GM18502 (cell line): Measurements from ENCODE around the gene SRGAP2B.
"Not testable (repeated sequence)": the region's sequence is repeated elsewhere in the genome, so short reads cannot be mapped to it uniquely, and the experiment has no call there.

Experiments
- ATAC-seq: cut with Tn5 transposase; IDR thresholded peaks from one replicate; pipeline ENCODE4 v1.9.1; 2021; ENCODE audit warnings: mild to moderate bottlenecking; ENCODE audit not compliant: unreplicated experiment, poor library complexity

SRGAP2B gene

GRCh38 chr1:144917154-144918026 lies 177.7 kb downstream of the SRGAP2B start:
- ATAC-seq = not testable (repeated sequence)

DNA sequence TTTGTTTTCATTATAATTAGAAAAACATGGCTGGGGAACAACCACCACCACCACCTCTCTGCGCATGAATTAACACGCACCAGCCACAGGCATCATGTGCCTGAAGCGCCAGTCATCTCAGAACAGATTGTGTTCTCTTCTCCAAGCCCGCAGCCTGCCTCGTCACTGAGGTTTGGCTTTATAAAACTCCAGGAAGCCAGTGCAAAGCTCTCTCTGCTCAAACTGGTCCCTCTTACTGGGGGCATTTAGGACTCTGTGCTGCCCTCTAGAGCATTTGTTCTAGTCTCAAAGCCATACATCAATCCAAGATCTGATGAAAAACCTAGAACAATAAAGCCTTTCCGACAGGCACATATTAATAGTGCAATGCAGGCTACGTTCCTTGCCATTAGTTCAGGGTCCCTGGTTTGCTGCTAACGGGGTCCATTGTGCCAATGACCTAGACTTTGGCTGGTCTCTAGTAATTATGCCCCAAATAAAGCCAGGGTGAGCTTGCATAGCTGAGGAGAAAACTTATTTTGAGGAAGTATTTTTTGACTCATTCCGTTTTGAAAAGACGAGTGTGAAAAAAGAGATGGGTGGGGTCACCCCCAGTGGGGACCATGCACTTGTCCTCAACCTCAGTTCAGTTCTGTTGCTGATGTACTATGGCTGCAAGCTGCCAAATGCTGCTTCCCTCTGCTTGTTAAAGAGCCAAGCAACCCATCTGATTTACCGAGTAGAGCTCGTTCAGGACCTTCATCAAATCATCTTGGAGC lies 181.0 kb downstream of the SRGAP2B start:
- peak; percentile 52 for ATAC-seq

DNA sequence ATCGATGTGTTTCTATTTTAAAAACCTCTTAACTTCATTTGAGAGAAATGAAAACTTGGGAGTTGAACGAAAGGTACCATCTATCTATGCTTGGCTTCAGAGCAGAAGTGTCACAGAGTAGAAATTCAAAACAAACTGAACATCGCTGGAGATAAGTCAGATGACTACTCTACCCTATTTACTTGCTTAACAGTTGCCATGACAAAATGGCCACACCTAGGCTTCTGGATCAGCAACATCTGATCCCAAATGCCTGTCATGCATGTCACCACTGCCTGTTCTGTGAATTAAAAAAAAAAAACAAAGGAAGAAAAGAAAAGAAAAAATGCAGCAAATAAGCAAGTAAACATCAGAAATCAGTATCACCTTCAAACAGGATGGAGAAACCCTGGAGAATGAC lies 181.7 kb downstream of the SRGAP2B start:
- ATAC-seq = not testable (repeated sequence)

GRCh38 chr1:144910729-144911128 lies 184.4 kb downstream of the SRGAP2B start:
- ATAC-seq = not testable (repeated sequence)

GRCh38 chr1:144900841-144901240 lies 194.3 kb downstream of the SRGAP2B start:
- ATAC-seq = not testable (repeated sequence)

GRCh38 chr1:144894454-144895201 lies 200.5 kb downstream of the SRGAP2B start:
- ATAC-seq = not testable (repeated sequence)

GRCh38 chr1:144893710-144894438 lies 201.3 kb downstream of the SRGAP2B start:
- ATAC-seq = not testable (repeated sequence)

DNA sequence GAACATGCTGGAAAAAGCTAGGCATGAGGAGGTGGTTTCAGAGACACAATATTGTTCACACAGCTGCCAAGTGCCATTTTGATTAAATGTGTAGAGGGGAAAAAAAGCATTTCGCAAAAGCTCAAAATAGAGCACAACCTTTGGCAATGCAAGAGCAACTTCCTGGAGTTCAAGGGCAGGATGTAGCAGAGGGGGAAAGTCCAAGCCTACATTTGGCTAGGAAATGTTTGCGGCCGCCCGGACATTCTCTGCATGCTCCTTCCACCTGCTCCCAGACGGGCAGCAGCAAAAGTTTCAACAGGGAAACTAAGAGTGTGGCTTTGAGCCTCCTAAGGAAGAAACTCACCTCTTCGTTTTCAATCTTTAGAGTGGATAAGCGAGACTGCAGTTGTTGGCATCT lies 202.1 kb downstream of the SRGAP2B start:
- not testable (repeated sequence) for ATAC-seq

DNA sequence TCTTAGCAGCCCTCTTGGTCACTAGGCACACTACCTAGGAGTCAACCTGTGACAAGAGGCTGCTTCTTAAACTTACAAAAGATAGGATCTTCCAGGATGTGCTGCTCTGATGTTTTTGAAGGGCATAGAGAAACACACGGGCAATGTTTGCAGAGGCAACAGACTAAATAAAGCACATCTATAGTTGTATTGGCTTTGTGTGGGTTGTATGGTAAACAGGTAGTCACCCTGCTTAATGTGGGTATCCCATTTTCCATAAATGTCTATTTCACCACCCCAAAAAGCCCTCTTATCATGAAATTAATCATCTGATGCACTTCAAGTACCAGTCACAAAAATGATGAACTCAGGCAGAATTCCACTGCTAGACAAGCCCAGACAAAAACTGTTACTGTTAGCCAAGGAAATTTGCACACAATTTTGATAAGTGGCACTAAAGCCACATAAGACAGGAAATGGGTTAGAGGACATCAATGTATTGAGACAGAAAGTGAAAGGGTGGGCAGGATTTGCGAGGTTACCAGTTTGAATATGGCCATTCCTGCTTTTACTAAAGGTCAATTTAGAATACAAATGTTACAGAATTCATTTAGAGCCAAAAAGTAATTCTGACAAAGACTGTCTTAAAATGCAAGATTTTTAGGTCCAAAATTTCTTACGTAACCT lies 205.5 kb downstream of the SRGAP2B start:
- not testable (repeated sequence) for ATAC-seq

- not testable (repeated sequence) for ATAC-seq
These were observed 212.1 kb downstream of the SRGAP2B start for GRCh38 chr1:144883022-144883421.

- ATAC-seq = not testable (repeated sequence)
These were observed 212.8 kb downstream of the SRGAP2B start for GRCh38 chr1:144882343-144882742.

GRCh38 chr1:144858607-144859006 lies 236.5 kb downstream of the SRGAP2B start:
- ATAC-seq = not testable (repeated sequence)
